Measurements from ENCODE around the gene NPLOC4.

DNA sequence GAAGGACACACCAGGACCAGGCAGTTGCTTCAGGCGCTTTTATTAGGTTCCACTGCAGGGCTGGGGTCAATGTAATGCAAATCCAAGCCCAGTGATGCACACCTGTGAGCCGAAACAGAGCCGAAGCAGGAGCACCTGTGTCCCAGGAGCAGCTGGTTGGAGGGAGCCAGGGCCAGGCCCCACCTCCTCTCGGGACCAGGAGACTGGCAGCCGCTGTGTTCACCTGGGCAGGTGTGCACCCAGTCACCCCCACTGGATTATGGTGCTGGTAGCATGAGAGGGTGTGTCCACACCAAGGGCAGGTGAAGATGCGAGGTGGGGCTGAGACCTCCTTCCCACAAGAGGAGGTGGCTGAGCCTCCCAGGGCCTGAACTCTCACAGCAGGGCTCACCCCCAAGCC lies 80.0 kb downstream of the NPLOC4 start:
- no peak for TF ChIP-seq POLR2A (IDR thresholded peaks at IDR 0.05)
- TF ChIP-seq, protein P1, sequence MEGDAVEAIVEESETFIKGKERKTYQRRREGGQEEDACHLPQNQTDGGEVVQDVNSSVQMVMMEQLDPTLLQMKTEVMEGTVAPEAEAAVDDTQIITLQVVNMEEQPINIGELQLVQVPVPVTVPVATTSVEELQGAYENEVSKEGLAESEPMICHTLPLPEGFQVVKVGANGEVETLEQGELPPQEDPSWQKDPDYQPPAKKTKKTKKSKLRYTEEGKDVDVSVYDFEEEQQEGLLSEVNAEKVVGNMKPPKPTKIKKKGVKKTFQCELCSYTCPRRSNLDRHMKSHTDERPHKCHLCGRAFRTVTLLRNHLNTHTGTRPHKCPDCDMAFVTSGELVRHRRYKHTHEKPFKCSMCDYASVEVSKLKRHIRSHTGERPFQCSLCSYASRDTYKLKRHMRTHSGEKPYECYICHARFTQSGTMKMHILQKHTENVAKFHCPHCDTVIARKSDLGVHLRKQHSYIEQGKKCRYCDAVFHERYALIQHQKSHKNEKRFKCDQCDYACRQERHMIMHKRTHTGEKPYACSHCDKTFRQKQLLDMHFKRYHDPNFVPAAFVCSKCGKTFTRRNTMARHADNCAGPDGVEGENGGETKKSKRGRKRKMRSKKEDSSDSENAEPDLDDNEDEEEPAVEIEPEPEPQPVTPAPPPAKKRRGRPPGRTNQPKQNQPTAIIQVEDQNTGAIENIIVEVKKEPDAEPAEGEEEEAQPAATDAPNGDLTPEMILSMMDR (IDR thresholded peaks at IDR 0.05), result no peak
- no peak for TF ChIP-seq POLR2AphosphoS5 (IDR thresholded peaks at IDR 0.05)
